Keratinocyte (primary cell): ENCODE data around the gene CTSZ. TPM values are rescaled to one million over a fixed set of nuclear protein-coding genes. Genes with fewer than 3 reads are reported as not detected.

Experiments used
- DNase-seq: peaks from one replicate; pipeline ENCODE4 v3.0.0-alpha.2; 2011; ENCODE audit warnings: low read depth, missing footprints, low spot score
- FAIRE-seq: peaks from 2 replicates; lab custom pipeline; 2011; peaks lifted over from hg19 to GRCh38; lab: Jason Lieb, UNC
- H2AFZ ChIP-seq: 2 replicates; pipeline ENCODE4 v1.6.0; 2012; ENCODE audit warnings: low read length, control low read depth, inconsistent platforms; ENCODE audit not compliant: control insufficient read depth
- H3K27ac ChIP-seq: 2 replicates; pipeline ENCODE4 v1.5.1; 2011; ENCODE audit warnings: low read length; ENCODE audit not compliant: control insufficient read depth, insufficient read depth
- H3K27me3 ChIP-seq: 3 replicates; pipeline ENCODE4 v1.6.0; 2011; ENCODE audit warnings: low read length; ENCODE audit not compliant: control insufficient read depth, insufficient read depth; ENCODE audit errors: extremely low read depth
- H3K36me3 ChIP-seq, 2 experiments: 2 replicates in 1 of 2; 3 replicates in 1 of 2; pipeline ENCODE4 v1.5.1; 2011; ENCODE audit warnings: low read length in 2 of 2, mild to moderate bottlenecking in 1 of 2; ENCODE audit not compliant: control insufficient read depth in 2 of 2, insufficient read depth in 2 of 2; ENCODE audit errors: extremely low read depth in 1 of 2
- H3K4me1 ChIP-seq: 3 replicates; pipeline ENCODE4 v1.5.1; 2011; ENCODE audit warnings: low read length; ENCODE audit not compliant: control insufficient read depth, insufficient read depth; ENCODE audit errors: extremely low read depth
- H3K4me2 ChIP-seq: 3 replicates; pipeline ENCODE4 v1.6.0; 2011; ENCODE audit warnings: low read depth, low read length; ENCODE audit not compliant: control insufficient read depth, insufficient read depth; ENCODE audit errors: extremely low read depth
- H3K4me3 ChIP-seq, 3 experiments: fragments of 200-600 bp in 1 of 3; sonication (generic) in 1 of 3; 2 replicates in 2 of 3; 3 replicates in 1 of 3; pipeline ENCODE4 v1.5.1; 2011 to 2016; ENCODE audit warnings: low read length in 3 of 3, mild to moderate bottlenecking in 3 of 3, control low read depth in 2 of 3, inconsistent platforms in 1 of 3, low read depth in 1 of 3, mixed read lengths in 1 of 3, mixed run types in 1 of 3, moderate library complexity in 1 of 3; ENCODE audit not compliant: control insufficient read depth in 2 of 3, insufficient read depth in 2 of 3; ENCODE audit errors: extremely low read depth in 1 of 3
- H3K79me2 ChIP-seq: 2 replicates; pipeline ENCODE4 v1.6.0; 2012; ENCODE audit warnings: low read length; ENCODE audit not compliant: control insufficient read depth, insufficient read depth
- H3K9ac ChIP-seq: 3 replicates; pipeline ENCODE4 v1.6.0; 2011; ENCODE audit warnings: low read length; ENCODE audit not compliant: control insufficient read depth, insufficient read depth; ENCODE audit errors: extremely low read depth
- H3K9me1 ChIP-seq: 3 replicates; pipeline ENCODE4 v1.6.0; 2011; ENCODE audit warnings: low read length; ENCODE audit not compliant: control insufficient read depth, insufficient read depth; ENCODE audit errors: extremely low read depth
- H3K9me3 ChIP-seq: 2 replicates; pipeline ENCODE4 v1.5.1; 2012; ENCODE audit warnings: low read depth, low read length; ENCODE audit not compliant: control insufficient read depth
- H4K20me1 ChIP-seq: 3 replicates; pipeline ENCODE4 v1.6.0; 2011; ENCODE audit warnings: low read length; ENCODE audit not compliant: control insufficient read depth, insufficient read depth; ENCODE audit errors: extremely low read depth
- EZH2 ChIP-seq: IDR thresholded peaks from one replicate; pipeline ENCODE4 v1.6.1; 2012; ENCODE audit warnings: inconsistent platforms, mild to moderate bottlenecking, low read length, moderate library complexity
- dilution Hi-C: fragments of 300-500 bp; cut with MboI; formaldehyde crosslinking; loops from one replicate; pipeline ENCODE4 v1.7.0; 2020; ENCODE audit warnings: low sequenced_read_pairs; ENCODE audit not compliant: extremely low pct_ligation_motif_present
- polyA plus RNA-seq, 5 experiments: library from polyadenylated mRNA; depleted of rRNA in 3 of 5; stranded (reverse) in 3 of 5; stranded (forward) in 1 of 5; unstranded in 1 of 5; fragments of >200 nt; gene quantifications; 1 replicate in 1 of 5; 2 replicates in 3 of 5; 3 replicates in 1 of 5; pipeline versions ENCODE4 v1.2.1 to v1.2.3, GENCODE V29; 2011 to 2012; ENCODE audit warnings: missing spikeins in 2 of 5, low read depth in 1 of 5, low replicate concordance in 1 of 5
- TF ChIP-seq, protein P1 (sequence below), 3 experiments: IDR thresholded peaks in 1 of 3; conservative IDR thresholded peaks in 1 of 3; optimal IDR thresholded peaks in 1 of 3; 2 replicates in 2 of 3; 3 replicates in 1 of 3; pipeline versions ENCODE3 to v1.5.1; 2011; ENCODE audit warnings: low read length in 3 of 3, mild to moderate bottlenecking in 3 of 3, moderate library complexity in 2 of 3, control low read depth in 1 of 3, inconsistent platforms in 1 of 3; ENCODE audit not compliant: insufficient read depth in 2 of 3; ENCODE audit errors: extremely low read depth in 1 of 3

CTSZ gene
- polyA plus RNA-seq, 1 donor (not counting 4 experiments of a cell fraction or from before 2014, with no cell fraction given): 138 TPM

DNA sequence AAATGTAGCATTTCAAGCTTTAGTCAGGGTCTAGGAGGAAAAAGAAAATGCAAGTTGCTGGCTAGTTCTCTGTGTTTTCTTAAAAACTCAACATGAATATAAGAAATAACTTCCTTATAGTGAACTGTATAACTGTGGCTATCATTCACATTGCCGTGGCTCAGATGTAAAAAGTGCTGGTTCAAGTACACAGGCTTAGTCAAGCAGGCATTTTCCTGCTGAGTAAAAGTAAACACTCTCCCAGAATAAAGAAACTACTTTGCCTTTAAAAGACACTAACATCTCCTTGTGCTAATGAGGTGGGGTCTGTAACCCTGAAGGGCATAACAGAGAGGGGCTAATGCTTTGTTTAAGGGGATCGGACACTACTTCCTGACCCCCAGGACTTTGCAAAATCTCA is 21.8 kb upstream of the CTSZ start:
- peak overlapping the region; percentile 6 for H3K9ac ChIP-seq

DNA sequence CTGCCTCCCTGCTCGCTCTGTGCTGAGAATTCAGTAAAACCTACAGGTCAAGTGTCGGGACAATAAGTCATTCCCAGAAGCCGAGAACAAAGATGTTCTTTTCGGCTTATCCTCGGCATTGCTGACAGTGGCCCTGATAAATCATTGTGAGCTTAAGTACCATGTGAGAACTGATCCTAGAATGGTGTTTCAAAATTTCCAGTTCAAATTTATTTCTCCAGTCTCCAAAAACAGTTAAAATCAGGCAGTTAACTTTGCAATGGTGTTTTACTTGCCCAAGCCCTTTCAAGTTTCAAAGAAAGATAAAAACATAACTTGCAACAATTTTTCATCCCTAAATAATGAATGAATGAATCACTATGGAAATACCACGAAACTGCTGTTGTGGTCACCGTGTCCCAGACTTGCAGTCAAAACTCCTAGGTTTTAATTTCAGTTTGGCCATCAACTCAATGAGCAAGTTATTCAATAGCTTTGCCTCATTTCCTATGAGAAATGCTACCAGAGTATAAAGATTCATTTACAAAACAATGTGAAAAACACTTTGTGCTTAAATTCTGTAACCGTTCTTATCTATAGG is 20.8 kb upstream of the CTSZ start:
- FAIRE-seq (no peak), DNase-seq (no peak)
- no peaks in the 10 kb centered on the region for H3K9me3 ChIP-seq
- H3K9ac ChIP-seq: no peak overlapping the region
- H3K36me3 ChIP-seq: peaks cover 23 to 46% of the 10 kb centered on the region in 2 experiments
- no peaks in the 10 kb centered on the region for H3K9me1 ChIP-seq
- H3K4me3 ChIP-seq: no peak overlapping the region
- no peaks in the 10 kb centered on the region for H3K27me3 ChIP-seq
- H4K20me1 ChIP-seq: peaks cover 3% of the 10 kb centered on the region
- no peak overlapping the region for H2AFZ ChIP-seq
- no peak overlapping the region for H3K27ac ChIP-seq
- H3K4me2 ChIP-seq: no peak overlapping the region
- TF ChIP-seq EZH2: no peak
- TF ChIP-seq, protein P1, sequence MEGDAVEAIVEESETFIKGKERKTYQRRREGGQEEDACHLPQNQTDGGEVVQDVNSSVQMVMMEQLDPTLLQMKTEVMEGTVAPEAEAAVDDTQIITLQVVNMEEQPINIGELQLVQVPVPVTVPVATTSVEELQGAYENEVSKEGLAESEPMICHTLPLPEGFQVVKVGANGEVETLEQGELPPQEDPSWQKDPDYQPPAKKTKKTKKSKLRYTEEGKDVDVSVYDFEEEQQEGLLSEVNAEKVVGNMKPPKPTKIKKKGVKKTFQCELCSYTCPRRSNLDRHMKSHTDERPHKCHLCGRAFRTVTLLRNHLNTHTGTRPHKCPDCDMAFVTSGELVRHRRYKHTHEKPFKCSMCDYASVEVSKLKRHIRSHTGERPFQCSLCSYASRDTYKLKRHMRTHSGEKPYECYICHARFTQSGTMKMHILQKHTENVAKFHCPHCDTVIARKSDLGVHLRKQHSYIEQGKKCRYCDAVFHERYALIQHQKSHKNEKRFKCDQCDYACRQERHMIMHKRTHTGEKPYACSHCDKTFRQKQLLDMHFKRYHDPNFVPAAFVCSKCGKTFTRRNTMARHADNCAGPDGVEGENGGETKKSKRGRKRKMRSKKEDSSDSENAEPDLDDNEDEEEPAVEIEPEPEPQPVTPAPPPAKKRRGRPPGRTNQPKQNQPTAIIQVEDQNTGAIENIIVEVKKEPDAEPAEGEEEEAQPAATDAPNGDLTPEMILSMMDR (optimal IDR thresholded peaks at IDR 0.05 in 1 of 3, IDR thresholded peaks at IDR 0.05 in 1 of 3, conservative IDR thresholded peaks at IDR 0.05 in 1 of 3; ENCODE audit: extremely low read depth in 1 of 3, insufficient read depth in 2 of 3, low read length in 3 of 3): no peak
- dilution Hi-C loops: no loop called here
- H3K79me2 ChIP-seq: peaks cover 70% of the 10 kb centered on the region
- peaks cover 30% of the 10 kb centered on the region for H3K4me1 ChIP-seq

More for the DNA sequence above, 21.8 kb upstream of the CTSZ start:
- no peaks in the 10 kb centered on the region for H3K9me1 ChIP-seq
- peaks cover 70% of the 10 kb centered on the region for H3K79me2 ChIP-seq
- no peak overlapping the region for H2AFZ ChIP-seq
- H3K4me3 ChIP-seq: peak overlapping the region in 1 of 3 experiments; percentile 10
- H3K4me2 ChIP-seq: peak overlapping the region; percentile 57
- no peak for DNase-seq
- FAIRE-seq: no peak
- no peaks in the 10 kb centered on the region for H3K27me3 ChIP-seq
- H4K20me1 ChIP-seq: peaks cover 3% of the 10 kb centered on the region
- TF ChIP-seq EZH2: no peak
- TF ChIP-seq, protein P1 (optimal IDR thresholded peaks at IDR 0.05 in 1 of 3, IDR thresholded peaks at IDR 0.05 in 1 of 3, conservative IDR thresholded peaks at IDR 0.05 in 1 of 3; ENCODE audit: extremely low read depth in 1 of 3, insufficient read depth in 2 of 3, low read length in 3 of 3): no peak
- dilution Hi-C loops: no loop called here
- H3K9me3 ChIP-seq: no peaks in the 10 kb centered on the region
- no peak overlapping the region for H3K27ac ChIP-seq
- peaks cover 31% of the 10 kb centered on the region for H3K4me1 ChIP-seq
- H3K36me3 ChIP-seq: peaks cover 20 to 42% of the 10 kb centered on the region in 2 experiments
